ENCODE measurements around the gene HSFX2.
"Not testable (repeated sequence)": the region's sequence is repeated elsewhere in the genome, so short reads cannot be mapped to it uniquely, and the experiment has no call there.

DNA sequence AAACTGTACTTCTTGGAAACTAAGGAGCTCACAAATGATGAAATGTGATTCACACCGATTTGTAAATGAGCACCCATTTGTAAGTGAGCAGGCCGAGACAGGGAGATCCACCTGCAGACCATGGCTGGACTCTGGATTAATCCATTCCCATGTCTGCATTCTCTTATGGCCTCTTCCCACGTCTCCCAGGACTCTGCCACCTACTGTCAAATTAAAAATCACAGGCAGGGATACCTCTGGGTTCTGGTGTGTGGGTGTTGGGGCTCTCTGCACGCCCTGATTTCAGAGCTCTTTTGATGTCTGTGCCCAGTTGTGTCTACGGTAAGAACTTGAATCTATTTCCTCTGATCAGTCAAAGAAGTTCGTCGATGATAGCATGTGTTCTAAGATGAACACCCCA is 4.1 kb downstream of the HSFX2 start:
- not testable (repeated sequence) for TF ChIP-seq ZNF777 (tag by site-specific recombination; IDR thresholded peaks at IDR 0.05; ENCODE audit: borderline replicate concordance); ZSCAN5A (tag by site-specific recombination; IDR thresholded peaks at IDR 0.05); ZNF549 (tag by site-specific recombination; IDR thresholded peaks at IDR 0.05); ZNF311 (tag by site-specific recombination; IDR thresholded peaks at IDR 0.05; ENCODE audit: borderline replicate concordance); MZF1 (tag by site-specific recombination; IDR thresholded peaks at IDR 0.05; ENCODE audit: borderline replicate concordance); ZNF121 (tag by site-specific recombination; IDR thresholded peaks at IDR 0.05); ZNF433 (tag by site-specific recombination; IDR thresholded peaks at IDR 0.05; ENCODE audit: low read depth); ZNF623 (tag by site-specific recombination; IDR thresholded peaks at IDR 0.05)
- TF ChIP-seq, protein P1, sequence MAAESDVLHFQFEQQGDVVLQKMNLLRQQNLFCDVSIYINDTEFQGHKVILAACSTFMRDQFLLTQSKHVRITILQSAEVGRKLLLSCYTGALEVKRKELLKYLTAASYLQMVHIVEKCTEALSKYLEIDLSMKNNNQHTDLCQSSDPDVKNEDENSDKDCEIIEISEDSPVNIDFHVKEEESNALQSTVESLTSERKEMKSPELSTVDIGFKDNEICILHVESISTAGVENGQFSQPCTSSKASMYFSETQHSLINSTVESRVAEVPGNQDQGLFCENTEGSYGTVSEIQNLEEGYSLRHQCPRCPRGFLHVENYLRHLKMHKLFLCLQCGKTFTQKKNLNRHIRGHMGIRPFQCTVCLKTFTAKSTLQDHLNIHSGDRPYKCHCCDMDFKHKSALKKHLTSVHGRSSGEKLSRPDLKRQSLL (tag by site-specific recombination; IDR thresholded peaks at IDR 0.05), result not testable (repeated sequence)

All from HEK293 (cell line).